Measurements from ENCODE around the gene HADH.
"Not testable (repeated sequence)": the region's sequence is repeated elsewhere in the genome, so short reads cannot be mapped to it uniquely, and the experiment has no call there.

The HADH gene

GRCh38 chr4:108003982-108004515 is 14.4 kb downstream of the HADH start:
- H3K27me3 Mint-ChIP-seq: no peaks in the 10 kb centered on the region
- DNase-seq (no peak), ATAC-seq (replicated peaks) (no peak)
- H3K4me3 Mint-ChIP-seq: no peak overlapping the region
- peak overlapping the region in 1 of 2 donors; percentile 39 for H3K27ac Mint-ChIP-seq
- H3K4me1 Mint-ChIP-seq (ENCODE audit: low read depth in 2 of 2): peaks cover 8 to 11% of the 10 kb centered on the region in 2 donors
- peaks cover 2% of the 10 kb centered on the region for H3K36me3 Mint-ChIP-seq (ENCODE audit: insufficient read depth)
- no peaks in the 10 kb centered on the region for H3K9me3 Mint-ChIP-seq

- no peak overlapping the region for H3K4me3 Mint-ChIP-seq
Observed at GRCh38 chr4:108004646-108005045, 15.0 kb downstream of the HADH start.

GRCh38 chr4:108005807-108006206 is 16.1 kb downstream of the HADH start:
- peak overlapping the region in 1 of 2 donors; percentile 54 for H3K27ac Mint-ChIP-seq
- H3K27me3 Mint-ChIP-seq: no peaks in the 10 kb centered on the region
- peaks cover 6 to 9% of the 10 kb centered on the region in 2 donors for H3K4me1 Mint-ChIP-seq (ENCODE audit: low read depth in 2 of 2)
- H3K9me3 Mint-ChIP-seq: no peaks in the 10 kb centered on the region
- no peak overlapping the region for H3K4me3 Mint-ChIP-seq
- peaks cover 11% of the 10 kb centered on the region for H3K36me3 Mint-ChIP-seq (ENCODE audit: insufficient read depth)
- DNase-seq (no peak), ATAC-seq (replicated peaks) (no peak)

More at GRCh38 chr4:108004646-108005045, 15.0 kb downstream of the HADH start:
- H3K9me3 Mint-ChIP-seq: no peaks in the 10 kb centered on the region
- peaks cover 6 to 9% of the 10 kb centered on the region in 2 donors for H3K4me1 Mint-ChIP-seq (ENCODE audit: low read depth in 2 of 2)
- no peak for ATAC-seq (replicated peaks)
- no peak for DNase-seq
- H3K36me3 Mint-ChIP-seq (ENCODE audit: insufficient read depth): peaks cover 7% of the 10 kb centered on the region
- no peaks in the 10 kb centered on the region for H3K27me3 Mint-ChIP-seq
- H3K27ac Mint-ChIP-seq: no peak overlapping the region

GRCh38 chr4:108006361-108006760 is 16.7 kb downstream of the HADH start:
- no peaks in the 10 kb centered on the region for H3K27me3 Mint-ChIP-seq
- no peak for ATAC-seq (replicated peaks)
- H3K4me1 Mint-ChIP-seq (ENCODE audit: low read depth in 2 of 2): peaks cover 6 to 9% of the 10 kb centered on the region in 2 donors
- H3K9me3 Mint-ChIP-seq: no peaks in the 10 kb centered on the region
- H3K36me3 Mint-ChIP-seq (ENCODE audit: insufficient read depth): peaks cover 15% of the 10 kb centered on the region
- no peak for DNase-seq
- peak overlapping the region in 1 of 2 donors; percentile 54 for H3K27ac Mint-ChIP-seq
- H3K4me3 Mint-ChIP-seq: no peak overlapping the region

- H3K27ac Mint-ChIP-seq: no peak overlapping the region
- no peak for DNase-seq
- no peak for ATAC-seq (replicated peaks)
- H3K27me3 Mint-ChIP-seq: no peaks in the 10 kb centered on the region
- peaks cover 15% of the 10 kb centered on the region for H3K36me3 Mint-ChIP-seq (ENCODE audit: insufficient read depth)
- no peaks in the 10 kb centered on the region for H3K9me3 Mint-ChIP-seq
- H3K4me1 Mint-ChIP-seq (ENCODE audit: low read depth in 2 of 2): peaks cover 6 to 9% of the 10 kb centered on the region in 2 donors
- no peak overlapping the region for H3K4me3 Mint-ChIP-seq
Observed at GRCh38 chr4:108007984-108008383, 18.3 kb downstream of the HADH start.

- Mint-ChIP-seq H3K4me1 (ENCODE audit: low read depth in 2 of 2) (peaks cover 6 to 9% of the 10 kb centered on the region in 2 donors), H3K27me3 (no peaks in the 10 kb centered on the region), H3K9me3 (no peaks in the 10 kb centered on the region), H3K4me3 (no peak overlapping the region), H3K27ac (no peak overlapping the region), H3K36me3 (ENCODE audit: insufficient read depth) (peaks cover 15% of the 10 kb centered on the region)
- ATAC-seq (replicated peaks) (no peak), DNase-seq (no peak)
Observed at GRCh38 chr4:108008721-108009120, 19.0 kb downstream of the HADH start.

GRCh38 chr4:108010167-108010566 is 20.5 kb downstream of the HADH start:
- H3K4me1 Mint-ChIP-seq (ENCODE audit: low read depth in 2 of 2): peaks cover 6 to 9% of the 10 kb centered on the region in 2 donors
- no peak overlapping the region for H3K27ac Mint-ChIP-seq
- no peaks in the 10 kb centered on the region for H3K9me3 Mint-ChIP-seq
- no peak for DNase-seq
- H3K4me3 Mint-ChIP-seq: no peak overlapping the region
- H3K27me3 Mint-ChIP-seq: no peaks in the 10 kb centered on the region
- no peak for ATAC-seq (replicated peaks)
- peaks cover 12% of the 10 kb centered on the region for H3K36me3 Mint-ChIP-seq (ENCODE audit: insufficient read depth)

- not testable (repeated sequence) for H3K9me3 Mint-ChIP-seq; DNase-seq; H3K4me3 Mint-ChIP-seq; ATAC-seq (replicated peaks); H3K4me1 Mint-ChIP-seq (ENCODE audit: low read depth in 2 of 2); H3K27me3 Mint-ChIP-seq
- peak overlapping the region in 1 of 2 donors; percentile 64 for H3K27ac Mint-ChIP-seq
- peaks cover 17% of the 10 kb centered on the region for H3K36me3 Mint-ChIP-seq (ENCODE audit: insufficient read depth)
Observed at GRCh38 chr4:108012382-108012781, 22.7 kb downstream of the HADH start.

GRCh38 chr4:108013327-108013726 is 23.6 kb downstream of the HADH start:
- ATAC-seq (replicated peaks): no peak
- Mint-ChIP-seq H3K9me3 (no peaks in the 10 kb centered on the region), H3K27me3 (no peaks in the 10 kb centered on the region), H3K36me3 (ENCODE audit: insufficient read depth) (peaks cover 18% of the 10 kb centered on the region), H3K4me1 (ENCODE audit: low read depth in 2 of 2) (peaks cover under 1 to 4% of the 10 kb centered on the region in 2 donors), H3K27ac (no peak overlapping the region), H3K4me3 (no peak overlapping the region)
- no peak for DNase-seq

- peak overlapping the region in 1 of 2 donors; percentile 36 for H3K27ac Mint-ChIP-seq
- H3K4me3 Mint-ChIP-seq: no peak overlapping the region
- no peaks in the 10 kb centered on the region for H3K27me3 Mint-ChIP-seq
- no peaks in the 10 kb centered on the region for H3K9me3 Mint-ChIP-seq
- DNase-seq: no peak
- no peak for ATAC-seq (replicated peaks)
- peaks cover 18% of the 10 kb centered on the region for H3K36me3 Mint-ChIP-seq (ENCODE audit: insufficient read depth)
- peaks cover 0 to 3% of the 10 kb centered on the region in 2 donors for H3K4me1 Mint-ChIP-seq (ENCODE audit: low read depth in 2 of 2)
Observed at GRCh38 chr4:108013955-108014354, 24.3 kb downstream of the HADH start.

GRCh38 chr4:108018040-108018883 is 28.6 kb downstream of the HADH start:
- no peak overlapping the region for H3K27ac Mint-ChIP-seq
- no peaks in the 10 kb centered on the region for H3K27me3 Mint-ChIP-seq
- no peak overlapping the region for H3K4me3 Mint-ChIP-seq
- no peaks in the 10 kb centered on the region for H3K9me3 Mint-ChIP-seq
- DNase-seq (peak; percentile 78 to 79 (median 79)), ATAC-seq (replicated peaks) (peak; percentile 63)
- peaks cover 0 to 3% of the 10 kb centered on the region in 2 donors for H3K4me1 Mint-ChIP-seq (ENCODE audit: low read depth in 2 of 2)
- H3K36me3 Mint-ChIP-seq (ENCODE audit: insufficient read depth): peaks cover 10% of the 10 kb centered on the region

- no peak for DNase-seq
- H3K36me3 Mint-ChIP-seq (ENCODE audit: insufficient read depth): peaks cover 10% of the 10 kb centered on the region
- no peak overlapping the region for H3K27ac Mint-ChIP-seq
- no peaks in the 10 kb centered on the region for H3K27me3 Mint-ChIP-seq
- H3K4me1 Mint-ChIP-seq (ENCODE audit: low read depth in 2 of 2): peaks cover 0 to 3% of the 10 kb centered on the region in 2 donors
- H3K4me3 Mint-ChIP-seq: no peak overlapping the region
- no peaks in the 10 kb centered on the region for H3K9me3 Mint-ChIP-seq
- ATAC-seq (replicated peaks): no peak
Observed at GRCh38 chr4:108018884-108019187, 29.1 kb downstream of the HADH start.

GRCh38 chr4:108024085-108024877 is 34.6 kb downstream of the HADH start:
- ATAC-seq (replicated peaks) (no peak), DNase-seq (no peak)
- H3K27ac Mint-ChIP-seq: no peak overlapping the region
- no peaks in the 10 kb centered on the region for H3K27me3 Mint-ChIP-seq
- H3K9me3 Mint-ChIP-seq: no peaks in the 10 kb centered on the region
- H3K4me1 Mint-ChIP-seq (ENCODE audit: low read depth in 2 of 2): peaks cover 0 to 3% of the 10 kb centered on the region in 2 donors
- peaks cover 7% of the 10 kb centered on the region for H3K36me3 Mint-ChIP-seq (ENCODE audit: insufficient read depth)
- H3K4me3 Mint-ChIP-seq: no peak overlapping the region

GRCh38 chr4:108024878-108025165 is 35.1 kb downstream of the HADH start:
- Mint-ChIP-seq H3K4me1 (ENCODE audit: low read depth in 2 of 2) (peaks cover 2 to 6% of the 10 kb centered on the region in 2 donors), H3K4me3 (no peak overlapping the region), H3K9me3 (no peaks in the 10 kb centered on the region), H3K27ac (no peak overlapping the region), H3K36me3 (ENCODE audit: insufficient read depth) (peaks cover 6% of the 10 kb centered on the region), H3K27me3 (no peaks in the 10 kb centered on the region)
- DNase-seq: no peak
- no peak for ATAC-seq (replicated peaks)
